Fibroblast of lung (primary cell): ENCODE data around the gene CES3. TPM values are rescaled to one million over a fixed set of nuclear protein-coding genes. Genes with fewer than 3 reads are reported as not detected.

Experiments
- DNase-seq, 2 donors: peaks; one replicate each; pipeline versions ENCODE4 v3.0.0 to v3.0.0-alpha.2; 2010; ENCODE audit warnings: low read depth in 2 of 2
- H2AFZ ChIP-seq: 2 replicates; pipeline ENCODE4 v1.5.1; 2012; ENCODE audit warnings: low read length, control low read depth, inconsistent platforms
- H3K27ac ChIP-seq: 2 replicates; pipeline ENCODE4 v1.5.1; 2011; ENCODE audit warnings: low read length, control low read depth; ENCODE audit not compliant: insufficient read depth
- H3K27me3 ChIP-seq: 2 replicates; pipeline ENCODE4 v1.5.1; 2011; ENCODE audit warnings: mild to moderate bottlenecking, low read length; ENCODE audit not compliant: control insufficient read depth, insufficient read depth
- H3K36me3 ChIP-seq: 2 replicates; pipeline ENCODE4 v1.5.1; 2011; ENCODE audit warnings: low read length; ENCODE audit not compliant: control insufficient read depth, insufficient read depth
- H3K4me1 ChIP-seq: 2 replicates; pipeline ENCODE4 v1.5.1; 2011; ENCODE audit warnings: low read length; ENCODE audit not compliant: control insufficient read depth, insufficient read depth; ENCODE audit errors: extremely low read depth
- H3K4me2 ChIP-seq: 2 replicates; pipeline ENCODE4 v1.5.1; 2011; ENCODE audit warnings: low read length, control low read depth; ENCODE audit not compliant: insufficient read depth; ENCODE audit errors: extremely low read depth
- H3K4me3 ChIP-seq, 4 experiments: fragments of 200-600 bp in 1 of 4; sonication (generic) in 1 of 4; replicated peaks in 1 of 4; 2 replicates each; pipeline ENCODE4 v1.5.1; 2011 to 2016; ENCODE audit warnings: low read length in 4 of 4, low read depth in 3 of 4, mild to moderate bottlenecking in 3 of 4, control low read depth in 2 of 4, inconsistent platforms in 1 of 4, mixed read lengths in 1 of 4; ENCODE audit not compliant: insufficient read depth in 1 of 4; ENCODE audit errors: control extremely low read depth in 1 of 4
- H3K79me2 ChIP-seq: 2 replicates; pipeline ENCODE4 v1.5.1; 2012; ENCODE audit warnings: mild to moderate bottlenecking, low read length, inconsistent platforms; ENCODE audit not compliant: control insufficient read depth, insufficient read depth
- H3K9ac ChIP-seq: 2 replicates; pipeline ENCODE4 v1.5.1; 2011; ENCODE audit warnings: mild to moderate bottlenecking, low read length, control low read depth; ENCODE audit not compliant: insufficient read depth
- H3K9me3 ChIP-seq: 2 replicates; pipeline ENCODE4 v1.5.1; 2012; ENCODE audit warnings: low read depth, low read length; ENCODE audit not compliant: control insufficient read depth, insufficient read depth
- H4K20me1 ChIP-seq: 2 replicates; pipeline ENCODE4 v1.5.1; 2011; ENCODE audit warnings: low read length; ENCODE audit not compliant: control insufficient read depth, insufficient read depth; ENCODE audit errors: extremely low read depth
- CTCF ChIP-seq, 2 donors: IDR thresholded peaks in 1 of 2; conservative IDR thresholded peaks in 1 of 2; 1 replicate in 1 of 2; 2 replicates in 1 of 2; pipeline ENCODE4 v1.5.1; 2011 to 2012; ENCODE audit warnings: low read length in 2 of 2, control low read depth in 1 of 2, inconsistent platforms in 1 of 2, low read depth in 1 of 2, mild to moderate bottlenecking in 1 of 2
- EZH2 ChIP-seq: IDR thresholded peaks from 2 replicates; pipeline ENCODE4 v1.5.1; 2012; ENCODE audit warnings: low read length, control low read depth, mild to moderate bottlenecking; ENCODE audit errors: missing control alignments
- polyA plus RNA-seq, 2 donors: library from polyadenylated mRNA; depleted of rRNA in 1 of 2; stranded (reverse) in 1 of 2; unstranded in 1 of 2; fragments of >200 nt; gene quantifications; 2 replicates each; pipeline ENCODE4 v1.2.1, GENCODE V29; 2011 to 2012; ENCODE audit warnings: missing spikeins in 1 of 2
- total RNA-seq: library from RNA; depleted of rRNA; stranded (reverse); fragments of >200 nt; gene quantifications from 2 replicates; pipeline ENCODE4 v1.2.1, GENCODE V29; 2014

Gene CES3
- total and polyA plus RNA-seq, 2 donors (not counting 1 experiment from before 2014, with no cell fraction given): 0.01 to 1.3 TPM

- H3K9ac ChIP-seq: no peak within 1 kb of the TSS
- H3K4me1 ChIP-seq: peaks cover 4% of the 10 kb centered on the region
- H3K36me3 ChIP-seq: peaks cover 3% of the 10 kb centered on the region
- H3K9me3 ChIP-seq: no peaks in the 10 kb centered on the region
- H3K4me2 ChIP-seq: no peak within 1 kb of the TSS
- H3K4me3 ChIP-seq: no peak within 1 kb of the TSS
- no peak within 1 kb of the TSS for H2AFZ ChIP-seq
- peaks cover 8% of the 10 kb centered on the region for H3K27me3 ChIP-seq
- no peak within 1 kb of the TSS for H3K27ac ChIP-seq
- no peaks in the 10 kb centered on the region for H3K79me2 ChIP-seq
- no peaks in the 10 kb centered on the region for H4K20me1 ChIP-seq
- no peak for DNase-seq
- TF ChIP-seq EZH2 (no peak), CTCF (conservative IDR thresholded peaks at IDR 0.05 in 1 of 2, IDR thresholded peaks at IDR 0.05 in 1 of 2; ENCODE audit: low read depth in 1 of 2, low read length in 2 of 2) (no peak)
Observed at GRCh38 chr16:66918803-66919568, 42.1 kb upstream of the CES3 start, which contains the start of gene CDH16. Gene CDH16, minus strand, starts transcription at chr16:66918885. Its CDS starts 820 bp downstream, at chr16:66918065.

GRCh38 chr16:66919569-66920298, 41.3 kb upstream of the CES3 start:
- Histone ChIP-seq H3K79me2 (no peaks in the 10 kb centered on the region), H3K4me3 (no peak overlapping the region), H3K36me3 (peaks cover 3% of the 10 kb centered on the region), H3K9me3 (no peaks in the 10 kb centered on the region), H3K27ac (no peak overlapping the region), H3K27me3 (peaks cover 4% of the 10 kb centered on the region), H2AFZ (no peak overlapping the region), H3K4me1 (peaks cover 5% of the 10 kb centered on the region), H4K20me1 (no peaks in the 10 kb centered on the region), H3K4me2 (no peak overlapping the region), H3K9ac (no peak overlapping the region)
- TF ChIP-seq EZH2 (no peak), CTCF (conservative IDR thresholded peaks at IDR 0.05 in 1 of 2, IDR thresholded peaks at IDR 0.05 in 1 of 2; ENCODE audit: low read depth in 1 of 2, low read length in 2 of 2) (no peak)
- DNase-seq: no peak

- no peaks in the 10 kb centered on the region for H3K9me3 ChIP-seq
- H4K20me1 ChIP-seq: no peaks in the 10 kb centered on the region
- H3K27me3 ChIP-seq: peaks cover 4% of the 10 kb centered on the region
- H3K4me2 ChIP-seq: no peak overlapping the region
- no peak overlapping the region for H2AFZ ChIP-seq
- H3K4me3 ChIP-seq: no peak overlapping the region
- no peak overlapping the region for H3K9ac ChIP-seq
- H3K4me1 ChIP-seq: peaks cover 5% of the 10 kb centered on the region
- no peaks in the 10 kb centered on the region for H3K79me2 ChIP-seq
- no peak overlapping the region for H3K27ac ChIP-seq
- peaks cover 3% of the 10 kb centered on the region for H3K36me3 ChIP-seq
- DNase-seq: no peak
- no peak for TF ChIP-seq CTCF (conservative IDR thresholded peaks at IDR 0.05 in 1 of 2, IDR thresholded peaks at IDR 0.05 in 1 of 2; ENCODE audit: low read depth in 1 of 2, low read length in 2 of 2)
- no peak for TF ChIP-seq EZH2
Observed at GRCh38 chr16:66920299-66920590, 40.8 kb upstream of the CES3 start.
